Body of pancreas (tissue), 4 donors: ENCODE measurements around the gene ZNF57.

Experiments
- POLR2A ChIP-seq, 3 donors: fragments of 450-650 bp; IDR thresholded peaks; one replicate each; pipeline ENCODE4 v1.6.1; 2016; ENCODE audit warnings: antibody characterized with exemption in 3 of 3, mild to moderate bottlenecking in 2 of 3
- TF ChIP-seq, protein P1 (sequence below), 7 experiments: fragments of 450-650 bp in 4 of 7; fragments of 200-600 bp in 3 of 7; sonication (generic) in 3 of 7; IDR thresholded peaks; one replicate each; pipeline ENCODE4 v1.5.1; 2016 to 2019; ENCODE audit warnings: antibody characterized with exemption in 7 of 7

- TF ChIP-seq, protein P1, sequence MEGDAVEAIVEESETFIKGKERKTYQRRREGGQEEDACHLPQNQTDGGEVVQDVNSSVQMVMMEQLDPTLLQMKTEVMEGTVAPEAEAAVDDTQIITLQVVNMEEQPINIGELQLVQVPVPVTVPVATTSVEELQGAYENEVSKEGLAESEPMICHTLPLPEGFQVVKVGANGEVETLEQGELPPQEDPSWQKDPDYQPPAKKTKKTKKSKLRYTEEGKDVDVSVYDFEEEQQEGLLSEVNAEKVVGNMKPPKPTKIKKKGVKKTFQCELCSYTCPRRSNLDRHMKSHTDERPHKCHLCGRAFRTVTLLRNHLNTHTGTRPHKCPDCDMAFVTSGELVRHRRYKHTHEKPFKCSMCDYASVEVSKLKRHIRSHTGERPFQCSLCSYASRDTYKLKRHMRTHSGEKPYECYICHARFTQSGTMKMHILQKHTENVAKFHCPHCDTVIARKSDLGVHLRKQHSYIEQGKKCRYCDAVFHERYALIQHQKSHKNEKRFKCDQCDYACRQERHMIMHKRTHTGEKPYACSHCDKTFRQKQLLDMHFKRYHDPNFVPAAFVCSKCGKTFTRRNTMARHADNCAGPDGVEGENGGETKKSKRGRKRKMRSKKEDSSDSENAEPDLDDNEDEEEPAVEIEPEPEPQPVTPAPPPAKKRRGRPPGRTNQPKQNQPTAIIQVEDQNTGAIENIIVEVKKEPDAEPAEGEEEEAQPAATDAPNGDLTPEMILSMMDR (IDR thresholded peaks at IDR 0.05) = no peak
- TF ChIP-seq POLR2A (IDR thresholded peaks at IDR 0.05) = no peak
Measured at GRCh38 chr19:2917275-2918184, 16.8 kb downstream of the ZNF57 start.
